Measurements from ENCODE around the gene GRIP2.

DNA sequence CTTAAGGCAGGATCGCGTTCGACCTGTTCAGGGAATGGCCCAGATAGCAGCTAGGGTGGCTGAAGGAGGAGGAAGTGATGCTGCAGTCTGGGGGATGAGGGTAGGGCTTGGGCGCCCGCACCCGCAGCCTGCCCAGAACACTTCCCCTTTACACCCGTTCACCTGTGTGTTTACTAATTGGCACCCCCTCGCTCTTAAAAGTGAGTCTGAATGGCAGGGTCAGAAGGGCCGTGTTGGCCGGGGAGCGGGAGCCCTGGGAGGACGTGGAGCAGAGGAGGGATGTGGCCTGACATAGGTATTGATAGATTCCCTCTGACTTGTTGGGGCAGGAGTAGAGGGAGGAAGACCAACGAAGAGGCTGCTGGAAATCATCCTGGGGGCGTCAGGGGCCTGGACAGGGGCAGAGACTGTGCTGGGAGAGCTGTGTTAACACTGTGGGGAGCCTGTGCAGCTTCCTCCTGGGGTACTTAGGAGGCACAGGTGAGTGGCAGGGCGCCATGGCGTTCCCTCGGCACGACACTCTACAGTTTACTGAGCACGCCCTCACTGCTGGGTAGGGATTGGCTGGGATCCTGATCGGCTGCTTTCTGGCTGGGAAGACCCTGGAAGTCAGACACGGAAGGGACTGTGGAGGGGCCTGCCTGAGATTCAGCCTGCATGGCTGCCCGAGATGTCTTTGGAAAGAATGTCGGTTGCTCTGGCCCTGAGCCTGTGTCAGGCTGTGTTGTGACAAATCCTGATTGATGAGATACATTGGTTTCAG is 86.1 kb downstream of the GRIP2 start:
- no peak for TF ChIP-seq EZH2phosphoT487 (IDR thresholded peaks at IDR 0.05; ENCODE audit: low read length)
- TF ChIP-seq, protein P1, sequence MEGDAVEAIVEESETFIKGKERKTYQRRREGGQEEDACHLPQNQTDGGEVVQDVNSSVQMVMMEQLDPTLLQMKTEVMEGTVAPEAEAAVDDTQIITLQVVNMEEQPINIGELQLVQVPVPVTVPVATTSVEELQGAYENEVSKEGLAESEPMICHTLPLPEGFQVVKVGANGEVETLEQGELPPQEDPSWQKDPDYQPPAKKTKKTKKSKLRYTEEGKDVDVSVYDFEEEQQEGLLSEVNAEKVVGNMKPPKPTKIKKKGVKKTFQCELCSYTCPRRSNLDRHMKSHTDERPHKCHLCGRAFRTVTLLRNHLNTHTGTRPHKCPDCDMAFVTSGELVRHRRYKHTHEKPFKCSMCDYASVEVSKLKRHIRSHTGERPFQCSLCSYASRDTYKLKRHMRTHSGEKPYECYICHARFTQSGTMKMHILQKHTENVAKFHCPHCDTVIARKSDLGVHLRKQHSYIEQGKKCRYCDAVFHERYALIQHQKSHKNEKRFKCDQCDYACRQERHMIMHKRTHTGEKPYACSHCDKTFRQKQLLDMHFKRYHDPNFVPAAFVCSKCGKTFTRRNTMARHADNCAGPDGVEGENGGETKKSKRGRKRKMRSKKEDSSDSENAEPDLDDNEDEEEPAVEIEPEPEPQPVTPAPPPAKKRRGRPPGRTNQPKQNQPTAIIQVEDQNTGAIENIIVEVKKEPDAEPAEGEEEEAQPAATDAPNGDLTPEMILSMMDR (IDR thresholded peaks at IDR 0.05; ENCODE audit: low read length) = no peak
